HEK293 (cell line): ENCODE data around the gene CCNI2.
A peak's percentile ranks its signal among the peaks of the same experiment; 100 is the strongest.

Experiments used
- GLI2 ChIP-seq: fragments of 450-650 bp; formaldehyde crosslinking; IDR thresholded peaks from 2 replicates; pipeline ENCODE4; 2017; ENCODE audit warnings: missing biosample characterization, missing genetic modification characterization, low read depth, borderline replicate concordance
- HOXC10 ChIP-seq: sonication (generic); formaldehyde crosslinking; IDR thresholded peaks from 2 replicates; pipeline ENCODE4 v1.8.1; 2023; ENCODE audit warnings: mild to moderate bottlenecking, missing genetic modification reagents
- HOXD13 ChIP-seq: sonication (generic); formaldehyde crosslinking; IDR thresholded peaks from 2 replicates; pipeline ENCODE4 v1.8.0; 2022; ENCODE audit warnings: missing genetic modification reagents, borderline replicate concordance
- MZF1 ChIP-seq: fragments of 450-650 bp; formaldehyde crosslinking; IDR thresholded peaks from 2 replicates; pipeline ENCODE4 v1.5.1; 2017; ENCODE audit warnings: missing biosample characterization, missing genetic modification characterization, borderline replicate concordance
- OVOL3 ChIP-seq: fragments of 450-650 bp; formaldehyde crosslinking; IDR thresholded peaks from 2 replicates; pipeline ENCODE4 v1.5.1; 2016; ENCODE audit warnings: missing biosample characterization, missing genetic modification characterization
- PRDM1 ChIP-seq: fragments of 450-650 bp; formaldehyde crosslinking; IDR thresholded peaks from 2 replicates; pipeline ENCODE4; 2016; ENCODE audit warnings: missing biosample characterization, missing genetic modification characterization
- SCRT1 ChIP-seq: fragments of 450-650 bp; formaldehyde crosslinking; IDR thresholded peaks from 2 replicates; pipeline ENCODE4 v1.5.1; 2016; ENCODE audit warnings: missing biosample characterization, missing genetic modification characterization, borderline replicate concordance
- SETDB1 ChIP-seq: IDR thresholded peaks from one replicate; pipeline ENCODE4 v1.6.1; 2017; ENCODE audit warnings: mild to moderate bottlenecking, low read length, moderate library complexity, mixed read lengths; ENCODE audit not compliant: insufficient read length
- YY1 ChIP-seq: fragments of 450-650 bp; formaldehyde crosslinking; IDR thresholded peaks from 2 replicates; pipeline ENCODE4 v1.5.1; 2018; ENCODE audit warnings: missing biosample characterization, missing genetic modification characterization
- ZBTB20 ChIP-seq: fragments of 450-650 bp; formaldehyde crosslinking; IDR thresholded peaks from 2 replicates; pipeline ENCODE4 v1.5.1; 2016; ENCODE audit warnings: missing biosample characterization, missing genetic modification characterization
- ZBTB7A ChIP-seq: fragments of 450-650 bp; formaldehyde crosslinking; IDR thresholded peaks from 2 replicates; pipeline ENCODE4 v1.5.1; 2016; ENCODE audit warnings: low read depth, missing biosample characterization, missing genetic modification characterization
- ZBTB8A ChIP-seq: fragments of 450-650 bp; formaldehyde crosslinking; IDR thresholded peaks from 2 replicates; pipeline ENCODE4 v1.5.1; 2016; ENCODE audit warnings: missing biosample characterization, missing genetic modification characterization
- ZFHX2 ChIP-seq: fragments of 450-650 bp; formaldehyde crosslinking; conservative IDR thresholded peaks from 2 replicates; pipeline ENCODE4 v1.5.1; 2016; ENCODE audit warnings: missing biosample characterization, missing genetic modification characterization
- ZFP37 ChIP-seq: fragments of 450-650 bp; formaldehyde crosslinking; IDR thresholded peaks from 2 replicates; pipeline ENCODE4 v1.5.1; 2016; ENCODE audit warnings: missing biosample characterization, missing genetic modification characterization
- ZIC2 ChIP-seq: fragments of 450-650 bp; formaldehyde crosslinking; IDR thresholded peaks from 2 replicates; pipeline ENCODE4 v1.5.1; 2016; ENCODE audit warnings: missing biosample characterization, missing genetic modification characterization
- ZNF132 ChIP-seq: fragments of 450-650 bp; formaldehyde crosslinking; IDR thresholded peaks from 2 replicates; pipeline ENCODE4 v1.5.1; 2017; ENCODE audit warnings: missing biosample characterization, missing genetic modification characterization, borderline replicate concordance
- ZNF157 ChIP-seq: fragments of 450-650 bp; formaldehyde crosslinking; IDR thresholded peaks from 2 replicates; pipeline ENCODE4 v1.5.1; 2016; ENCODE audit warnings: missing biosample characterization, missing genetic modification characterization
- ZNF16 ChIP-seq: fragments of 450-650 bp; formaldehyde crosslinking; IDR thresholded peaks from 2 replicates; pipeline ENCODE4 v1.5.1; 2016; ENCODE audit warnings: low read depth, missing biosample characterization, missing genetic modification characterization
- ZNF223 ChIP-seq: fragments of 450-650 bp; formaldehyde crosslinking; IDR thresholded peaks from 2 replicates; pipeline ENCODE4 v1.5.1; 2016; ENCODE audit warnings: missing biosample characterization, missing genetic modification characterization
- ZNF239 ChIP-seq: fragments of 450-650 bp; formaldehyde crosslinking; IDR thresholded peaks from 2 replicates; pipeline ENCODE4 v1.5.1; 2016; ENCODE audit warnings: missing biosample characterization, missing genetic modification characterization
- ZNF248 ChIP-seq: fragments of 450-650 bp; formaldehyde crosslinking; IDR thresholded peaks from 2 replicates; pipeline ENCODE4 v1.5.1; 2017; ENCODE audit warnings: missing biosample characterization, missing genetic modification characterization
- ZNF335 ChIP-seq: fragments of 450-650 bp; formaldehyde crosslinking; conservative IDR thresholded peaks from 2 replicates; pipeline ENCODE4 v1.5.1; 2016; ENCODE audit warnings: missing biosample characterization, missing genetic modification characterization
- ZNF394 ChIP-seq: fragments of 450-650 bp; formaldehyde crosslinking; IDR thresholded peaks from 2 replicates; pipeline ENCODE4 v1.5.1; 2016; ENCODE audit warnings: missing biosample characterization, missing genetic modification characterization, mild to moderate bottlenecking, moderate library complexity, borderline replicate concordance
- ZNF473 ChIP-seq: fragments of 450-650 bp; formaldehyde crosslinking; IDR thresholded peaks from 2 replicates; pipeline ENCODE4 v1.5.1; 2017; ENCODE audit warnings: missing biosample characterization, missing genetic modification characterization
- ZNF530 ChIP-seq: fragments of 450-650 bp; formaldehyde crosslinking; IDR thresholded peaks from 2 replicates; pipeline ENCODE4 v1.5.1; 2016; ENCODE audit warnings: low read depth, missing biosample characterization, missing genetic modification characterization
- ZNF544 ChIP-seq: fragments of 450-650 bp; formaldehyde crosslinking; IDR thresholded peaks from 2 replicates; pipeline ENCODE4 v1.5.0; 2017; ENCODE audit warnings: missing biosample characterization, missing genetic modification characterization
- ZNF549 ChIP-seq: fragments of 450-650 bp; IDR thresholded peaks from 2 replicates; pipeline ENCODE4 v1.5.1; 2018; ENCODE audit warnings: missing biosample characterization, missing genetic modification characterization, mild to moderate bottlenecking, inconsistent platforms, moderate library complexity
- ZNF555 ChIP-seq: fragments of 450-650 bp; formaldehyde crosslinking; conservative IDR thresholded peaks from 2 replicates; pipeline ENCODE4 v1.5.1; 2017; ENCODE audit warnings: missing biosample characterization, mild to moderate bottlenecking, missing genetic modification characterization, inconsistent platforms
- ZNF623 ChIP-seq: fragments of 450-650 bp; formaldehyde crosslinking; IDR thresholded peaks from 2 replicates; pipeline ENCODE4 v1.5.1; 2016; ENCODE audit warnings: missing biosample characterization, missing genetic modification characterization
- ZNF626 ChIP-seq: fragments of 450-650 bp; sonication (Bioruptor Pico); formaldehyde crosslinking; IDR thresholded peaks from 2 replicates; pipeline ENCODE4 v1.5.1; 2018; ENCODE audit warnings: missing biosample characterization, missing genetic modification characterization, inconsistent platforms
- ZNF654 ChIP-seq: fragments of 450-650 bp; formaldehyde crosslinking; IDR thresholded peaks from 2 replicates; pipeline ENCODE4 v1.5.1; 2016; ENCODE audit warnings: low read depth, missing biosample characterization, missing genetic modification characterization
- ZNF664 ChIP-seq: fragments of 450-650 bp; formaldehyde crosslinking; IDR thresholded peaks from 2 replicates; pipeline ENCODE4 v1.5.1; 2016; ENCODE audit warnings: missing biosample characterization, missing genetic modification characterization
- ZNF701 ChIP-seq: fragments of 450-650 bp; formaldehyde crosslinking; IDR thresholded peaks from 2 replicates; pipeline ENCODE4 v1.5.1; 2016; ENCODE audit warnings: missing biosample characterization, missing genetic modification characterization
- ZNF777 ChIP-seq: fragments of 450-650 bp; formaldehyde crosslinking; IDR thresholded peaks from 2 replicates; pipeline ENCODE4 v1.5.1; 2017; ENCODE audit warnings: missing biosample characterization, missing genetic modification characterization, borderline replicate concordance
- TF ChIP-seq, protein P1 (sequence below): fragments of 450-650 bp; formaldehyde crosslinking; IDR thresholded peaks from 2 replicates; pipeline ENCODE4 v1.5.1; 2016; ENCODE audit warnings: missing biosample characterization, missing genetic modification characterization
- TF ChIP-seq, protein P2 (sequence below): fragments of 450-650 bp; formaldehyde crosslinking; IDR thresholded peaks from 2 replicates; pipeline ENCODE4 v1.5.1; 2016; ENCODE audit warnings: missing biosample characterization, missing genetic modification characterization
- TF ChIP-seq, protein P3 (sequence below): fragments of 450-650 bp; formaldehyde crosslinking; IDR thresholded peaks from 2 replicates; pipeline ENCODE4 v1.5.1; 2016; ENCODE audit warnings: missing biosample characterization, missing genetic modification characterization
- TF ChIP-seq, protein P4 (sequence below): fragments of 450-650 bp; formaldehyde crosslinking; IDR thresholded peaks from 2 replicates; pipeline ENCODE4 v1.5.1; 2017; ENCODE audit warnings: missing biosample characterization, missing genetic modification characterization

The CCNI2 gene

DNA sequence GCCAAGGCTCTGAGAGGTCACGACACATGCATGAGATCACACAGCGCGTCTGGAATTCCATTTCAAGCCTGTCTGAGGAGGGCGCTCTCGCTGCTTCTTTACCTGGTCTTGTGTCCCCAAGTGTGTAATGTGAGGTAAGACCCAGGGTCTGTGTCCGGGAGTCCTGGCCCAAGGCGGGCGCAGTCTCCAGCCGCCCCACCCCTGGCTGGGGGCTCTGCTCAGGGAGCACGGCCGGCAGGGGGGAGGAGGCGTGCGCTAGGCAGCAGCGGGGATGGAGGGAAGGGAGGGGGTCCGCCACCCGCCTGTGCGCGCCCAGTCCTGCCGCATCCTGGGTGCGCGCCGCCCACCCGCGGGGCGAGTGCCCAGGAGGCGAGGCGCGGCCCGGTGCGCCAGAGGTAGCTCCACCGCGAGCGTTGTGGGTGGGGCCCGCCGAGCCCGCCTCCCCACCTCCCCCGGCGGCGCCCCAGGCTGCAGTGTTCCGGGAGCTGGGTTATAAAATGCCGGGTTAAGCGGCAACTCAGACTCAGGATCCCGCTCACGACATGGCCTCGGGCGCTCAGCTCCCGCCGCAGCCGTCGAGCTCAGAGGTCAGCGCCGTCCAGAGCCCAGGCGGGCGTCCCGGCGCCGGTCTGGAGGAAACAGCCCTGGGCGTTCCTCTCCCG lies at the start of gene CCNI2 (continued):
- TF ChIP-seq MZF1 (tag by site-specific recombination) (no peak), ZBTB7A (tag by site-specific recombination) (no peak), SCRT1 (tag by site-specific recombination) (no peak), YY1 (tag by site-specific recombination) (no peak), ZNF530 (no peak), ZNF626 (tag by site-specific recombination) (no peak), ZFHX2 (tag by site-specific recombination) (peak; percentile 72), ZNF239 (no peak), ZNF248 (tag by site-specific recombination) (no peak), HOXD13 (CRISPR knock-in tag) (no peak), GLI2 (tag by site-specific recombination) (no peak), ZNF473 (no peak), ZNF777 (tag by site-specific recombination) (no peak), ZNF16 (tag by site-specific recombination) (no peak), ZBTB8A (peak; percentile 61), ZNF335 (tag by site-specific recombination) (peak; percentile 63), ZIC2 (tag by site-specific recombination) (peak; percentile 78), HOXC10 (CRISPR knock-in tag) (no peak), ZBTB20 (tag by site-specific recombination) (no peak), ZNF664 (no peak), ZNF654 (tag by site-specific recombination) (peak; percentile 63), ZNF701 (tag by site-specific recombination) (no peak), ZFP37 (tag by site-specific recombination) (no peak), ZNF544 (tag by site-specific recombination) (no peak), ZNF132 (tag by site-specific recombination) (no peak), ZNF555 (tag by site-specific recombination) (no peak), ZNF223 (tag by site-specific recombination) (no peak), PRDM1 (tag by site-specific recombination) (no peak), SETDB1 (no peak), ZNF157 (tag by site-specific recombination) (no peak), ZNF394 (no peak), OVOL3 (no peak), ZNF623 (tag by site-specific recombination) (no peak), ZNF549 (no peak)
- TF ChIP-seq, protein P1, sequence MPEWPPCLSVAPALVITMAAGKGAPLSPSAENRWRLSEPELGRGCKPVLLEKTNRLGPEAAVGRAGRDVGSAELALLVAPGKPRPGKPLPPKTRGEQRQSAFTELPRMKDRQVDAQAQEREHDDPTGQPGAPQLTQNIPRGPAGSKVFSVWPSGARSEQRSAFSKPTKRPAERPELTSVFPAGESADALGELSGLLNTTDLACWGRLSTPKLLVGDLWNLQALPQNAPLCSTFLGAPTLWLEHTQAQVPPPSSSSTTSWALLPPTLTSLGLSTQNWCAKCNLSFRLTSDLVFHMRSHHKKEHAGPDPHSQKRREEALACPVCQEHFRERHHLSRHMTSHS (tag by site-specific recombination), result no peak
- TF ChIP-seq, protein P2, sequence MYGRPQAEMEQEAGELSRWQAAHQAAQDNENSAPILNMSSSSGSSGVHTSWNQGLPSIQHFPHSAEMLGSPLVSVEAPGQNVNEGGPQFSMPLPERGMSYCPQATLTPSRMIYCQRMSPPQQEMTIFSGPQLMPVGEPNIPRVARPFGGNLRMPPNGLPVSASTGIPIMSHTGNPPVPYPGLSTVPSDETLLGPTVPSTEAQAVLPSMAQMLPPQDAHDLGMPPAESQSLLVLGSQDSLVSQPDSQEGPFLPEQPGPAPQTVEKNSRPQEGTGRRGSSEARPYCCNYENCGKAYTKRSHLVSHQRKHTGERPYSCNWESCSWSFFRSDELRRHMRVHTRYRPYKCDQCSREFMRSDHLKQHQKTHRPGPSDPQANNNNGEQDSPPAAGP (tag by site-specific recombination), result no peak
- TF ChIP-seq, protein P3, sequence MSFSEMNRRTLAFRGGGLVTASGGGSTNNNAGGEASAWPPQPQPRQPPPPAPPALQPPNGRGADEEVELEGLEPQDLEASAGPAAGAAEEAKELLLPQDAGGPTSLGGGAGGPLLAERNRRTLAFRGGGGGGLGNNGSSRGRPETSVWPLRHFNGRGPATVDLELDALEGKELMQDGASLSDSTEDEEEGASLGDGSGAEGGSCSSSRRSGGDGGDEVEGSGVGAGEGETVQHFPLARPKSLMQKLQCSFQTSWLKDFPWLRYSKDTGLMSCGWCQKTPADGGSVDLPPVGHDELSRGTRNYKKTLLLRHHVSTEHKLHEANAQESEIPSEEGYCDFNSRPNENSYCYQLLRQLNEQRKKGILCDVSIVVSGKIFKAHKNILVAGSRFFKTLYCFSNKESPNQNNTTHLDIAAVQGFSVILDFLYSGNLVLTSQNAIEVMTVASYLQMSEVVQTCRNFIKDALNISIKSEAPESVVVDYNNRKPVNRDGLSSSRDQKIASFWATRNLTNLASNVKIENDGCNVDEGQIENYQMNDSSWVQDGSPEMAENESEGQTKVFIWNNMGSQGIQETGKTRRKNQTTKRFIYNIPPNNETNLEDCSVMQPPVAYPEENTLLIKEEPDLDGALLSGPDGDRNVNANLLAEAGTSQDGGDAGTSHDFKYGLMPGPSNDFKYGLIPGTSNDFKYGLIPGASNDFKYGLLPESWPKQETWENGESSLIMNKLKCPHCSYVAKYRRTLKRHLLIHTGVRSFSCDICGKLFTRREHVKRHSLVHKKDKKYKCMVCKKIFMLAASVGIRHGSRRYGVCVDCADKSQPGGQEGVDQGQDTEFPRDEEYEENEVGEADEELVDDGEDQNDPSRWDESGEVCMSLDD (tag by site-specific recombination), result no peak
- TF ChIP-seq, protein P4, sequence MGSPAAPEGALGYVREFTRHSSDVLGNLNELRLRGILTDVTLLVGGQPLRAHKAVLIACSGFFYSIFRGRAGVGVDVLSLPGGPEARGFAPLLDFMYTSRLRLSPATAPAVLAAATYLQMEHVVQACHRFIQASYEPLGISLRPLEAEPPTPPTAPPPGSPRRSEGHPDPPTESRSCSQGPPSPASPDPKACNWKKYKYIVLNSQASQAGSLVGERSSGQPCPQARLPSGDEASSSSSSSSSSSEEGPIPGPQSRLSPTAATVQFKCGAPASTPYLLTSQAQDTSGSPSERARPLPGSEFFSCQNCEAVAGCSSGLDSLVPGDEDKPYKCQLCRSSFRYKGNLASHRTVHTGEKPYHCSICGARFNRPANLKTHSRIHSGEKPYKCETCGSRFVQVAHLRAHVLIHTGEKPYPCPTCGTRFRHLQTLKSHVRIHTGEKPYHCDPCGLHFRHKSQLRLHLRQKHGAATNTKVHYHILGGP (tag by site-specific recombination), result no peak
